SKM-1 (cell line): ENCODE measurements around the gene HIBADH.

ENCODE experiments used
- DNase-seq: peaks from one replicate; lab custom pipeline; 2025; ENCODE audit not compliant: unreplicated experiment; lab: John Stamatoyannopoulos, UW

The HIBADH gene

GRCh38 chr7:27636326-27637006, 26.2 kb downstream of the HIBADH start:
- no peak for DNase-seq

- no peak for DNase-seq
These were observed 27.0 kb downstream of the HIBADH start for GRCh38 chr7:27635728-27636127.

- no peak for DNase-seq
These were observed 27.8 kb downstream of the HIBADH start for GRCh38 chr7:27634671-27635493.

- DNase-seq: no peak
These were observed 29.6 kb downstream of the HIBADH start for GRCh38 chr7:27633062-27633461.

- no peak for DNase-seq
These were observed 31.3 kb downstream of the HIBADH start for GRCh38 chr7:27631391-27631790.

GRCh38 chr7:27627146-27627545, 35.5 kb downstream of the HIBADH start:
- no peak for DNase-seq

GRCh38 chr7:27619492-27619891, 43.2 kb downstream of the HIBADH start:
- no peak for DNase-seq

GRCh38 chr7:27617651-27618381, 44.9 kb downstream of the HIBADH start:
- no peak for DNase-seq

- no peak for DNase-seq
These were observed 45.7 kb downstream of the HIBADH start for GRCh38 chr7:27616914-27617548.

- DNase-seq: no peak
These were observed 46.5 kb downstream of the HIBADH start for GRCh38 chr7:27616186-27616491.

- DNase-seq: no peak
These were observed 47.1 kb downstream of the HIBADH start for GRCh38 chr7:27615420-27616185.

- DNase-seq: no peak
These were observed 48.6 kb downstream of the HIBADH start for GRCh38 chr7:27614095-27614494.

- no peak for DNase-seq
These were observed 51.6 kb downstream of the HIBADH start for GRCh38 chr7:27611059-27611458.

- DNase-seq: no peak
These were observed 53.7 kb downstream of the HIBADH start for GRCh38 chr7:27608776-27609495.

GRCh38 chr7:27607210-27607606, 55.5 kb downstream of the HIBADH start:
- no peak for DNase-seq

GRCh38 chr7:27606270-27607209, 56.1 kb downstream of the HIBADH start:
- DNase-seq: no peak

GRCh38 chr7:27605689-27606269, 56.9 kb downstream of the HIBADH start:
- DNase-seq: no peak

- no peak for DNase-seq
These were observed 57.4 kb downstream of the HIBADH start for GRCh38 chr7:27605283-27605682.

- no peak for DNase-seq
These were observed 58.9 kb downstream of the HIBADH start for GRCh38 chr7:27603813-27604212.
